ES-I3 (cell line): Measurements from ENCODE around the gene ACTR3.

Source experiments
- H3K36me3 ChIP-seq: 2 replicates; pipeline ENCODE4 v1.6.1; 2013; ENCODE audit warnings: mild to moderate bottlenecking, low read length, control low read depth, moderate library complexity; ENCODE audit not compliant: insufficient read depth
- H3K4me1 ChIP-seq: 2 replicates; pipeline ENCODE4 v1.6.1; 2013; ENCODE audit warnings: mild to moderate bottlenecking, control low read depth, low read length; ENCODE audit not compliant: insufficient read depth
- H3K9ac ChIP-seq: 2 replicates; pipeline ENCODE4 v1.6.1; 2013; ENCODE audit warnings: low read depth, mild to moderate bottlenecking, low read length, moderate library complexity
- H3K9me3 ChIP-seq: 2 replicates; pipeline ENCODE4 v1.6.1; 2013; ENCODE audit warnings: mild to moderate bottlenecking, low read length, moderate library complexity; ENCODE audit not compliant: control insufficient read depth, insufficient read depth

The ACTR3 gene

DNA sequence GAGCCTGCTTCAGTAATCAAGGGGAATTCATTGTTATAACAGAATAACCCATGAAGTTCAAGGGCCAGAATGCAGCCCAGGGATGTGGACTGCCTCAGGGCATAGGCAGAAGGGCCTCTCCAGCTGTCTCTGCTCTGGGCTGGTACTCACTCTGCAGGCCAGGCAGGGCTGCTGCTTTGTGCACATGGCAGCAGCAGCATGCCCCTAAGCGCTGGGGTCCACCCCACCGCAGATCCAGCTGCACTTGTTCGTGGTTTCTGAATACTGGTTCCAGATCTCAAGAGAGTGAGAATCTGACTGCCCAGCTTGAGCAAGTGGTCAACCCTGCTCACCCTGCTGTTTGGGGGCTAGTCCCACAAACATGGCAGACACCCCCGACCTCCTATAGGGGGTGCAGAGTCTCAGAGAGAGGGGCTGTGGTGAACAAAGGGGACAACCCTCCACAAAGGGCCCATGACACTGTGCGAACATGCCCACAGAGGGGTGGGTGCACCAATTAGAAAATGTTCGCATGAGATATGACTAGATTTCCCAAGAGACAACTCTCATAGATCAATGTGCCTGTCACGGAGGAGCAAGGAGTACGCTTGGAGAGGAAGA lies 87.3 kb downstream of the ACTR3 start:
- H3K9ac ChIP-seq: no peak overlapping the region
- peaks cover 15% of the 10 kb centered on the region for H3K9me3 ChIP-seq
- no peaks in the 10 kb centered on the region for H3K36me3 ChIP-seq
- no peaks in the 10 kb centered on the region for H3K4me1 ChIP-seq

DNA sequence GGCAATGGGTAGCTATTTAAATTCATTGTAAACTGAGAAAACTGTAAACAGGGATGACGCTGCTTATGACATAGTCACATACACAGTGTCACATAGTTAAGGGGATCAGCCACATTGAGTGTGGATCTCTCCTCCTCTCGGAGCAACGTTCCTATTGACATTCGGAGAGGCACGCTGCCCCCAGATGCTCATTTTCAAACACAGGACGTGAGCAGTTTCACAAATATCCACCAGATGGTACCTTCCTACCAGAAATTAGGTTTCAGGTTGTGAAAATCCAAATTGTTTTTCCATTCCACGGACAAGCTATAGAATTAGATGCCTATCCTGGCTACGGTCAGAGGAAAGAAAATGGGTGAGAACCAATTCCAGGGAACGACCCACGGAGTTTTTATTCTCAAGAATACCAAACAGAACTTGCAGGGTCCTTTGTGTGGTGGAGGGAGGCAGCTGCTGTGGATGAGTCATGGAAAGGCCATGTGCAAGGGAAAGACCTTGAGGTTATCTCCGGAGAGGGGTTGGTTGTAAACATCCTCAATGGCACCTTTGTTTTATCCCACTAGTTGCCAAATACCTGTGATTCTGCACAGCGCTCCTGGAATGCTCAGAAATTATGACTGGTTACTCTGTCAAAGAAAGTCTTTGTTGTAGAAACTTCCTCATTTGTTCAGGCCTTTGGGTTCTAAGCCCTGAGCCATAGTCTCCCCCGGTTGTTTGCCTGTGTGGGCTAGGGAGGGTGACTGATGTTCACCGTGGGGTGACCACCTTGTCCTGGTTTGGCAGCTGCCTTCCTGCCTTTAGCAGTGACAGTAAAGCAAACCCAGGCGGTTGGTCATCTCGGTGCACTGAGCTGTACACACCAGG lies 88.0 kb downstream of the ACTR3 start:
- Histone ChIP-seq H3K4me1 (no peaks in the 10 kb centered on the region), H3K9ac (no peak overlapping the region)

DNA sequence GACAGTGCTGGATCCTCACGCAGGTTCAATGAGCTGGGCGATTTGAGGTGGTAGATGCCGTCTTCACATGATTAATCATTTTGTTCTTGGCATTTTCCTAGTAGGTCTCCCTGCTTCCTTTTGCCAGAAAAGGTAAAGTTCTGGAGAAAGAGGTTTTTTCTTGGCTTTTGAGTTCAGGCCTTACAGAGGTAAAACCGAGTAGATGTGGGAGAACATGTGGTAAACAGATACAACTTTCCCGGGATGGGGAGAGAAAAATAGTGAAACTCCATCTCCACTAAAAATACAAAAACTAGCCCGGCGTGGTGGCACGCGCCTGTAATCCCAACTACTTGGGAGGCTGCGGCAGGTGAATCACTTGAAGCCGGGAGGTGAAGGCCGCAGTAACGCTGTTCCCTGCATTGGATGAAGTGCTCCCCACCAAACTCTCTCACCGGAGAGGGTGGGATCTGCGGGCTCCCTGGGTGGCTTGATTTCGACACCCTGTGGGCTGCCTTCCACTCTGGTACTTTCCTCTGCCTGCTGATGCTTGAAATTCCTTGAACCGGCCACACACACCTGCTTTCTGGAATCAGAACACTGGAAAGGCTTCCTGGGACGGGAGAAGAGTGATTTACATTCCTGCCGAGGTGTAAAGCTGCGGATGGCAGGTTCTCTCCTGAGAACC lies 88.8 kb downstream of the ACTR3 start:
- H3K4me1 ChIP-seq: no peaks in the 10 kb centered on the region
- H3K9ac ChIP-seq: no peak overlapping the region
- H3K9me3 ChIP-seq: peaks cover 15% of the 10 kb centered on the region

More for the DNA sequence above, 88.0 kb downstream of the ACTR3 start:
- Histone ChIP-seq H3K36me3 (no peaks in the 10 kb centered on the region), H3K9me3 (peaks cover 15% of the 10 kb centered on the region)

DNA sequence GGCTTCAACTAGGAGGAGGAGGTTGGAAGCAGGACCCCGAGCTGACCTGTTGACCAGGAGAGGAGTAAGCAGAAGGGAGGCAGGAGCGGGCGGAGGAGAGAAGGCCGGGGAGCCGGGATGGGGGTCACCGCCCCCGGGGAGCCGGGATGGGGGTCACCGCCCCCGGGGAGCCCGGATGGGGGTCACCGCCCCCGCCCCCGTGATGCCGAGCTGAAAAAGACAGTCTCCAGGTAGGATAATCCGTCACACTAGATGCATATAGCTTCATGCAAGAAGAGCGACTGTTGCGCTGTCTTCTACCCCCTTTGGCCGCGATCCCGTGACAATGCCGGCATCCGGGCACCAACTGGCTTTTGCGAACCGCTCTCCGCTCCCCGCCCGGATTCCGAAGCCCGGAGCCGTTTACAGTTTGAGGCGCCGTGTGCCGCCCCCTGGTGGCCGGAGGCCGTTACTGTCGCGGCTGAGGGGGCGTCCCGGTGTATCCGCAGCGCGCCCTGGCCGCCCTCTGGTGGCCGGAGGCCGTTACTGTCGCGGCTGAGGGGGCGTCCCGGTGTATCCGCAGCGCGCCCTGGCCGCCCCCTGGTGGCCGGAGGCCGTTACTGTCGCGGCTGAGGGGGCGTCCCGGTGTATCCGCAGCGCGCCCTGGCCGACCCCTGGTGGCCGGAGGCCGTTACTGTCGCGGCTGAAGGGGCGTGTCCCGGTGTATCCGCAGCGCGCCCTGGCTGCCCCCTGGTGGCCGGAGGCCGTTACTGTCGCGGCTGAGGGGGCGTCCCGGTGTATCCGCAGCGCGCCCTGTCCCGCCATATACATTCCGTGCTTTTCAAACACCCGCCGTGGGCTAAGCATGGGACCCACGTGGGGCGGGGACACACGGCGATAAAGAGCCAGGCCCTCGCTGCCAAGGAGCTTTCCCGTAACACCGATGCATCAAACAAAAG lies 89.6 kb downstream of the ACTR3 start:
- no peaks in the 10 kb centered on the region for H3K36me3 ChIP-seq
- H3K9ac ChIP-seq: no peak overlapping the region
- no peaks in the 10 kb centered on the region for H3K4me1 ChIP-seq
- peaks cover 15% of the 10 kb centered on the region for H3K9me3 ChIP-seq

More for the DNA sequence above, 88.8 kb downstream of the ACTR3 start:
- no peaks in the 10 kb centered on the region for H3K36me3 ChIP-seq

DNA sequence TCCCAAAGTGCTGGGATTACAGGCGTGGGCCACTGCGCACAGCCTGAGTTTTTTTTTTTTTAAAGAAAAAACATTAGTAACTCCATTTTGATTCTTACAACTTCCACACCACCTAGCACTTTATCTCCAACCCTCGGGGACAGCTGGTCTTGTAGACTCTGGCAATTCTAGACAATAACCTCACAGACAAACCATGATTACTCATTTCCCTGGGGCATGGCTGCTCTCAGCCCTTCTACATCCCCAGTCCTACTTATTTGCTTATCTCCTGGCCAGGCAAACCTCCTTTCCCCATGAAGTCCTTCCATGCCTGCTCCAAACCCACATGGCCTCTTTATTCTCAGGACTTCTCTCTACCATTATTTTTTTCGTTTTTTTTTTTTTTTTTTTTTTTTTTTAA lies 91.1 kb downstream of the ACTR3 start:
- Histone ChIP-seq H3K4me1 (no peaks in the 10 kb centered on the region), H3K9me3 (peaks cover 15% of the 10 kb centered on the region), H3K9ac (no peak overlapping the region), H3K36me3 (no peaks in the 10 kb centered on the region)

DNA sequence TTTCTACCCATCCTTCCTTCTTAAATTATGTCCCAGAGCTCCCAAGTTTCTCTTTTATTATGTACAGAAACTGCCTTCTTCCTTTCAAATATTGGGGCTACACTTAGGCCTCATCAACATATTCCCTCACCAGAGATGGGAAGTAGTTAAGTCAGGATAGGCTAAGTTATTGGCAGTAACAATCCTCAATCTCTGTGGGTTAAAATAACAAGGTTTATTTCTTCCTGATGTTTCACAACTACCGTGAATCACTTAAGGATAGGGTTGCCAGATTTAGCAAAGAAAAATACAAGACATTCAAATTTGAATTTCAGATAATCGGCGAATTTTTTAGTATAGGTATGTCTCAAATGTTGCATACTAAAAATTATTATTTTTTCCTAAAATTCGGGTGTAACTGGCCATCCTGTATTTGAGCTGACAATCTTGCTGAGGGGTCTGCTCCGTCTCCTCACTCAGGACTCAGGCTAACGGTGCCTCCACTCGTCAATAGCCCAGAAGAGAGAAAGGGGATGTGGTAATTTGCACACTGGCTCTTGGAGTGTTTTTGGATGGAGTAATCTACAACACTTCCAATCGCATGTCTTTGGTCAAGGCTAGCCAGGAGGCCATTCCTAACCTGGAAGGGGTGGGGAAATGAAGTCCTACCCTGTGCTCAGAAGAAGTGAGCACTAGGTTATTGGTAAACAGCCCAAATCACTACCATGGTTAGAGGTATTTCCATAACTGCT lies 91.7 kb downstream of the ACTR3 start:
- Histone ChIP-seq H3K9ac (no peak overlapping the region), H3K9me3 (peaks cover 15% of the 10 kb centered on the region), H3K36me3 (no peaks in the 10 kb centered on the region), H3K4me1 (no peaks in the 10 kb centered on the region)

DNA sequence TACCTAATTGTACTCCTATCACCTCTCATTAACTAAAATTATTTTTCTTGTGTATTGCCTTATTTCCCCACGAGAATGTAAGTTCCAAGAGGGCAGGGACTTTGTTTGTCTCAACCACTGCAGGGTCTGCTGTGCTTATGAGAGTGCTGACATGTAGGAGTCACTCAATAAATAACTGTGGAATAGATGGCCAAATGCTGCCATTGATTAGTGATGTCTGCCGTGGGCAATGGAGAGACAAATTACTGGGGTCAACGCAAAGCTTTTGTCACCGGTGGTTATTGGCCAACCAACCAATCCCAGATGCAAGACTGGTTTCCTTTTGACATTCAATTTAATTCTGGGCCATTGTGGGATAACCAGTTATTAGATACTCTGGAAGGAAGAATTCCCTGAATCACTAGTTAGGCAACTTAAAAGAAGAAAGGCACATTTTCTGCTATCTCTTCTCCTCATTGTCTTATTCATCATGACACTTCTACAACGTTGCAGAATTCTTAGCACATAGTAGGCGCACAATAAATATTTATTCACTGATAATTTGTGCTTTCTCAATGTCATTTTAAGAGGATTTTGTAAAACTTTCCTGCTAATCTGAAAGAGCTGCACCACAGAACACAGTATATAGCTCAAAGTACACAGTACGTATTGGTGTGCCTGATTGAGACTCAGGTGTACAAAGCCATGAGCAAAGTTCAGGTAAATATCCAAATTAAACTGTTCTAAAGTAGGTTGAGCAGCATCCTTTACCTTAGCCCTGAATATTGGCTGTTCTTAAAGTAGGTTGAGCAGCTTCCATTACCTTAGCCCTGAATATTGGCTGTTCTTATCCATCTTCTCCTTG lies 95.9 kb downstream of the ACTR3 start:
- Histone ChIP-seq H3K9ac (no peak overlapping the region), H3K4me1 (no peaks in the 10 kb centered on the region), H3K9me3 (no peaks in the 10 kb centered on the region; the same call in 1 of the 2 replicates), H3K36me3 (no peaks in the 10 kb centered on the region)

DNA sequence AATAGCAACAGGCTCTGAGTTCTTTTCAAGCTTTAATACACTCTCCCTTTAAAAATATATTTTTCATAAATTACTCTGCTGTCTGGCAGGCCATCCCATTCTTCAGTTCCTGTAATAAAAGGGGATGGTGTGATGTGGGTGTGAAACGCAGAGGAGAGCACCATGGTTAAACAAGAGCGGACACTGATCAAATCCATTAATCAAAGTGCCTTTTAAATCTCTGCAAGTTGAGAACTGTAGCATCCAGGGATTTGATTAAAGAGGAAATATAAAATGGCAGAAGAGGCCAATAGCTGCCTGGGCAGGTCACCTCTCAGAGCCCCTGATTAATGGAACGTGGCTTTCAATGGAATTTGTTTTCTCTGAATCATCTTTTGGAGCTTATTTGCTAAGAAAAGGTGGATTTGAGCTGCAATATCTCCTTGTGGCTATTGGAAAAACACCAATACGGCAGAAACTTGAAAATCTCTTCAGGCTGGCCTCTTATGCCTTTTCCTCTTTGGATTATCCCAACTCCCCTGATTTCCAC lies 96.9 kb downstream of the ACTR3 start:
- Histone ChIP-seq H3K9ac (no peak overlapping the region), H3K4me1 (no peaks in the 10 kb centered on the region), H3K36me3 (no peaks in the 10 kb centered on the region), H3K9me3 (no peaks in the 10 kb centered on the region; the same call in 1 of the 2 replicates)

DNA sequence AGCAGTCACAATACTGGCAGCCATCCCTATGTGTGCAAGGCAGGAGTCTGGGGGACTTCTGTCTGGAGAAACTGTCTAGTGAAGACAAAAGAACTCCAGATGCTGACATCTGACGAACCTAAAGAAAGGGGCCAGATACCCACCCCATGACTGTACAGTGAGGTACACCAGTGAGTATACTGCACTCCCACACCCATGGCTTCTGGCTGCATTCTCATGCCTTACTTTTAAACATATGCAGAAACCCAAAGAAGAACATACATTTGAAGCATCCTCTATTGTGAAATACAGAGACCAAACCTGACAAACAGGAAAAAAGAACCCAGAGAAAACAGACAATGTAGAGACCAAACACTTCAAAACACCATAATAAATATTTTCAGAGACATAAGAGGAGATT lies 102.2 kb downstream of the ACTR3 start:
- H3K4me1 ChIP-seq: no peaks in the 10 kb centered on the region

DNA sequence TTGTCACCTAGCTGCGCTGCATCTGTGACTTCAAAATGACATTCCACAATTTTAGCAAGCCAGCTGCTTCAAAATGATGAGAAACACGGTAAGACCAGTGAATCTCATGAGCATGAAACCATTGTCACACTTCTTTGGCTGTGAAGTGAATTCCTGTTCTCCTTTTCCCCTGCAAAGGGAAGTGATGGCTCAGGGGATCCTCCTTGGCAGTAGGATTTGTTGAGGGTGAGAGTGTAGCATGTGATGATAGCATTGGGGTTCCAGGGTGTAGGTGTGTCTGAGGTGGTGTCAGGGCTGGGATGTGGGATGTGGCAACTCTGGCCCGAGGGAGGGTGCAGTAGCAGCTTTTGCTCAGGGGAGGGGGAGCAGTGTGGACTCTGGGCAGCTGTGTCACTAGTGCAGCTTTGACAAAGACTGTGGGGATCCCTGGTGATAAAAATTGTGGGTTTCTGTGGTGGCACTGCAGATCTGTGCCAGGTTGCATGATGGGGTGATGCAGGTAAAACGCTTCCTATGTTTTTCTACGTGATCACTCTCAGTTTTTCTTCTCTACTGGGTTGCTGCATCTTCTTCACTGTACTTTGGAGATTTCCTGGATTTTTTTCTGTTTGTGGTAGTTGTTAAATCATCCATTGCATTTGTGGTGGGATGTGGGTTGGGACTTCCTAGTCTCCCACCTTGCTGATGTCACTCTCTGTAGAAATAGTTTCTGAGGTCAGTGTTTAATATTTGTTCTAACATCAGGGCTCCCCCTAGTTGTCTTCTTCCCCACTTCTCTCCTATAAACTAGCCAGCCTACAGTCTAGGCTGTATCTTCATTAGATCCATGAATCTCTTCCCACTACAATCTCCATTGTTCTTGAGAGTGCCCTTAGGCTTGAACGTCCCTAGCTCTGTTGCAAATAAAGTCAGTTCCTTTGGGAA lies 107.0 kb downstream of the ACTR3 start:
- Histone ChIP-seq H3K9me3 (no peaks in the 10 kb centered on the region), H3K9ac (no peak overlapping the region), H3K36me3 (no peaks in the 10 kb centered on the region), H3K4me1 (no peaks in the 10 kb centered on the region)

More for the DNA sequence above, 102.2 kb downstream of the ACTR3 start:
- no peak overlapping the region for H3K9ac ChIP-seq
- no peaks in the 10 kb centered on the region for H3K9me3 ChIP-seq
- no peaks in the 10 kb centered on the region for H3K36me3 ChIP-seq

DNA sequence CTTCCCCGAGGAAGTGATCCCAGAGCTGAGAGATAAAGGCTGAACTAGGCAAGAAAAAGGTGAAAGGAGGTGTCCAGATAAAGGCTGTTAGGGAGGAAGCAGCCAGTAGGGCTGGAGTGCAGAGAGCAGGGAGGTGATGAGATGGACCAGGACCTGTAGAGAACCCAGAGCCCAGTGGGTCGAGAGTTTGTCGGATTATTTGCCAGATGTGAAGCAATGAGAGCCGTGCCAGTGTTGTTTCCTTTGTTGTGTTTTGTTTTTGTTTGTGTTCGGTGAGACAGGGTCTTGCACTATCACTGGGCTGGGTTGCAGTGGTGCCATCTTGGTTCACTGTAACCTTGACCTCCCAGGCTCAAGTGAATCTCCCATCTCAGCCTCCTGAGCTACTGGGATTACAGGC lies 111.3 kb downstream of the ACTR3 start:
- Histone ChIP-seq H3K36me3 (no peaks in the 10 kb centered on the region), H3K9ac (no peak overlapping the region), H3K9me3 (no peaks in the 10 kb centered on the region), H3K4me1 (no peaks in the 10 kb centered on the region)

DNA sequence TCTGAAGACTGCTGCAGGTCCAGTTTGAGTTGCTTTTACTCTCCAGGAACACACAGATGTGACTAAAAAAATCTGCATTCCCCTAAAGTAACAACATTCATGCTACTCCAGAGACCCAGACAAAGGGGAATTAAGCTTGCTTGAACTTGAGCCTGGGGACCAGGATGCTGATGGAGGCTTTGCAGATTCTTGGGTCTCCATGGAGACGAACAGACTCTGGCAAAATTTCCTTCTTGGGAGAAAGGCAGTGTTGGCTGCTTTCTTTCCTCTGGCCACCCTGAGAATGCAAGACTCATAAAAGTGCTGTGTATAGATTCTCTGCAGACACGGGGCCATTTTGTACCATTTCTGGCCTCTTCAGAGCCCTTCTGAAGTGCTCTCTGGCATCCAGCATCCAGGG lies 112.0 kb downstream of the ACTR3 start:
- H3K9ac ChIP-seq: no peak overlapping the region
- no peaks in the 10 kb centered on the region for H3K36me3 ChIP-seq
- H3K9me3 ChIP-seq: no peaks in the 10 kb centered on the region
- H3K4me1 ChIP-seq: no peaks in the 10 kb centered on the region
